H1 (cell line): ENCODE data around the gene OVOL3. TPM values are rescaled to one million over a fixed set of nuclear protein-coding genes. Genes with fewer than 3 reads are reported as not detected.

Source experiments
- CTCF ChIA-PET: fragments of 300-600 bp; sonication (Branson Sonifier 250); formaldehyde crosslinking; loops from one replicate; lab custom pipeline; 2021; ENCODE audit not compliant: partially characterized antibody; lab: Charles Lee
- POLR2A ChIA-PET: fragments of 300-600 bp; sonication (Branson Sonifier 250); formaldehyde crosslinking; loops from one replicate; lab custom pipeline; 2021; ENCODE audit warnings: inconsistent platforms; ENCODE audit not compliant: partially characterized antibody; lab: Charles Lee
- DNase-seq, 2 experiments: peaks; one replicate each; pipeline versions ENCODE4 v3.0.0 to v3.0.0-alpha.2; 2010 to 2022; ENCODE audit warnings: low spot score in 2 of 2, low read depth in 1 of 2, mixed read lengths in 1 of 2
- FAIRE-seq: peaks from 2 replicates; lab custom pipeline; 2011; peaks lifted over from hg19 to GRCh38; lab: Jason Lieb, UNC
- H2AFZ ChIP-seq: 2 replicates; pipeline ENCODE4 v1.8.1; 2012; ENCODE audit warnings: low read length, inconsistent platforms
- H2AK5ac ChIP-seq: 2 replicates; pipeline ENCODE4 v1.6.1; 2013; ENCODE audit warnings: low read depth, low read length
- H2BK120ac ChIP-seq: replicated peaks from 2 replicates; pipeline ENCODE3; 2013; ENCODE audit warnings: low read depth, low read length, inconsistent platforms
- H2BK12ac ChIP-seq: 2 replicates; pipeline ENCODE4 v1.6.1; 2013; ENCODE audit warnings: low read depth, low read length
- H2BK15ac ChIP-seq: 2 replicates; pipeline ENCODE4 v1.6.1; 2013; ENCODE audit warnings: low read length
- H2BK20ac ChIP-seq: 2 replicates; pipeline ENCODE4 v1.6.1; 2013; ENCODE audit warnings: low read length
- H2BK5ac ChIP-seq: 2 replicates; pipeline ENCODE4 v1.6.1; 2013; ENCODE audit warnings: low read depth, low read length
- H3K14ac ChIP-seq: 2 replicates; pipeline ENCODE4 v1.6.1; 2013; ENCODE audit warnings: inconsistent platforms; ENCODE audit not compliant: insufficient read length
- H3K18ac ChIP-seq: 2 replicates; pipeline ENCODE4 v1.6.1; 2013; ENCODE audit warnings: low read length; ENCODE audit errors: extremely low read depth
- H3K23ac ChIP-seq: 2 replicates; pipeline ENCODE4 v1.6.1; 2013; ENCODE audit warnings: inconsistent platforms; ENCODE audit not compliant: insufficient read length
- H3K23me2 ChIP-seq: 2 replicates; pipeline ENCODE4 v1.6.1; 2013; ENCODE audit warnings: low read depth, low read length
- H3K27ac ChIP-seq: 2 replicates; pipeline ENCODE4 v1.6.1; 2011; ENCODE audit warnings: low read depth, low read length, inconsistent platforms
- H3K27me3 ChIP-seq, 4 experiments: replicated peaks in 1 of 4; 1 replicate in 1 of 4; 2 replicates in 3 of 4; pipeline versions ENCODE4 v1.6.1 to v1.8.1; 2011 to 2013; ENCODE audit warnings: low read length in 3 of 4, mild to moderate bottlenecking in 3 of 4, inconsistent platforms in 2 of 4, mixed read lengths in 2 of 4, moderate library complexity in 1 of 4; ENCODE audit not compliant: control insufficient read depth in 3 of 4, insufficient read depth in 3 of 4; ENCODE audit errors: extremely low read depth in 1 of 4
- H3K36me3 ChIP-seq, 4 experiments: 2 replicates each; pipeline versions ENCODE4 v1.6.1 to v1.8.1; 2011 to 2013; ENCODE audit warnings: mild to moderate bottlenecking in 4 of 4, low read length in 3 of 4, moderate library complexity in 2 of 4, control low read depth in 1 of 4, inconsistent platforms in 1 of 4; ENCODE audit not compliant: insufficient read depth in 4 of 4, control insufficient read depth in 2 of 4
- H3K4ac ChIP-seq: replicated peaks from 2 replicates; pipeline ENCODE3; 2013; ENCODE audit warnings: low read length, low read depth, mixed read lengths, inconsistent platforms; ENCODE audit not compliant: insufficient read length
- H3K4me1 ChIP-seq, 4 experiments: replicated peaks in 1 of 4; 1 replicate in 1 of 4; 2 replicates in 3 of 4; pipeline versions ENCODE4 v1.6.1 to v1.8.1; 2011 to 2013; ENCODE audit warnings: low read length in 3 of 4, inconsistent platforms in 2 of 4, mixed read lengths in 1 of 4; ENCODE audit not compliant: insufficient read depth in 4 of 4, control insufficient read depth in 3 of 4
- H3K4me2 ChIP-seq, 2 experiments: 2 replicates each; pipeline versions ENCODE4 v1.6.1 to v1.8.1; 2011 to 2013; ENCODE audit warnings: low read depth in 2 of 2, low read length in 2 of 2, control low read depth in 1 of 2, inconsistent platforms in 1 of 2, mild to moderate bottlenecking in 1 of 2; ENCODE audit not compliant: insufficient read depth in 1 of 2
- H3K4me3 ChIP-seq, 4 experiments: fragments of 200-600, 300-600 bp in 1 of 4; sonication (generic), shearing (Covaris generic), sonication (Bioruptor Twin) in 1 of 4; 2 replicates each; pipeline versions ENCODE4 v1.5.1 to v1.8.1; 2011 to 2016; ENCODE audit warnings: low read length in 4 of 4, low read depth in 3 of 4, control low read depth in 2 of 4, inconsistent platforms in 2 of 4, mild to moderate bottlenecking in 2 of 4, mixed read lengths in 1 of 4, moderate library complexity in 1 of 4; ENCODE audit not compliant: insufficient read depth in 2 of 4; ENCODE audit errors: extremely low read depth in 1 of 4
- H3K56ac ChIP-seq: replicated peaks from 2 replicates; pipeline ENCODE3; 2013; ENCODE audit warnings: low read depth, mild to moderate bottlenecking, mixed read lengths, low read length, inconsistent platforms; ENCODE audit not compliant: insufficient read length
- H3K79me1 ChIP-seq: 2 replicates; pipeline ENCODE4 v1.6.1; 2013; ENCODE audit warnings: low read depth, low read length, control low read depth
- H3K79me2 ChIP-seq, 2 experiments: 2 replicates each; pipeline versions ENCODE4 v1.6.1 to v1.8.1; 2012 to 2013; ENCODE audit warnings: low read length in 2 of 2, mild to moderate bottlenecking in 2 of 2, inconsistent platforms in 1 of 2; ENCODE audit not compliant: insufficient read depth in 2 of 2, control insufficient read depth in 1 of 2
- H3K9ac ChIP-seq, 4 experiments: replicated peaks in 1 of 4; 1 replicate in 1 of 4; 2 replicates in 3 of 4; pipeline versions ENCODE4 v1.6.1 to v1.8.1; 2011 to 2013; ENCODE audit warnings: low read depth in 3 of 4, low read length in 3 of 4, control low read depth in 2 of 4, mild to moderate bottlenecking in 2 of 4, moderate library complexity in 2 of 4, inconsistent platforms in 1 of 4; ENCODE audit errors: extremely low read depth in 1 of 4
- H3K9me3 ChIP-seq, 2 experiments: 2 replicates each; pipeline versions ENCODE4 v1.6.1 to v1.8.1; 2012 to 2013; ENCODE audit warnings: mild to moderate bottlenecking in 2 of 2, moderate library complexity in 2 of 2, control low read depth in 1 of 2, inconsistent platforms in 1 of 2, low read depth in 1 of 2, low read length in 1 of 2, mixed read lengths in 1 of 2; ENCODE audit not compliant: insufficient read depth in 2 of 2
- H4K20me1 ChIP-seq, 2 experiments: replicated peaks in 1 of 2; 2 replicates each; pipeline versions ENCODE3 to v1.8.1; 2011 to 2013; ENCODE audit warnings: inconsistent platforms in 2 of 2, low read length in 2 of 2, mild to moderate bottlenecking in 1 of 2; ENCODE audit not compliant: insufficient read depth in 2 of 2, control insufficient read depth in 1 of 2
- H4K5ac ChIP-seq: 2 replicates; pipeline ENCODE4 v1.6.1; 2013; ENCODE audit warnings: low read length, low read depth, mixed read lengths, inconsistent platforms; ENCODE audit not compliant: insufficient read length
- H4K8ac ChIP-seq: 2 replicates; pipeline ENCODE4 v1.8.0; 2013; ENCODE audit warnings: mild to moderate bottlenecking, moderate library complexity, low read length, inconsistent platforms; ENCODE audit not compliant: insufficient read depth; ENCODE audit errors: extremely low read depth
- H4K91ac ChIP-seq: replicated peaks from 2 replicates; pipeline ENCODE3; 2013; ENCODE audit warnings: low read length, mixed read lengths, inconsistent platforms; ENCODE audit not compliant: insufficient read length
- TBP ChIP-seq: IDR thresholded peaks from 2 replicates; pipeline ENCODE4 v1.6.1; 2011; ENCODE audit warnings: low read depth, low read length, improper control_type of control experiment
- WGBS, 2 experiments: shearing (Covaris generic) in 1 of 2; methylation state at CpG; one replicate each; pipeline versions ENCODE4 v1.1.6 to v1.1.7; 2013 to 2015; ENCODE audit warnings: low lambda C conversion rate in 2 of 2, mixed read lengths in 2 of 2, inconsistent platforms in 1 of 2, low coverage in 1 of 2, missing lambda C conversion rate in 1 of 2; ENCODE audit not compliant: insufficient replicate concordance in 2 of 2, insufficient coverage in 1 of 2, insufficient read length in 1 of 2; ENCODE audit errors: extremely low coverage in 1 of 2, missing lambda C conversion rate in 1 of 2; 5-methylcytosine and 5-hydroxymethylcytosine counted together
- polyA plus RNA-seq, 7 experiments: library from polyadenylated mRNA; depleted of rRNA in 3 of 7; stranded (reverse) in 5 of 7; unstranded in 2 of 7; fragments of >200 nt in 5 of 7; fragments of 200-250 nt in 2 of 7; gene quantifications; 1 replicate in 5 of 7; 2 replicates in 1 of 7; 4 replicates in 1 of 7; pipeline versions ENCODE4 v1.2.1 to v1.2.3, GENCODE V29; 2011 to 2013; ENCODE audit warnings: missing spikeins in 2 of 7, mixed read lengths in 2 of 7
- total RNA-seq: library from RNA; stranded (reverse); fragmentation: NEBNext Ultra II Directional; extraction: Animal tissue kit (Norgen Biotek cat#: 25700); gene quantifications from 2 replicates; pipeline ENCODE4 v1.2.1, GENCODE V29; 2021

The OVOL3 gene
- total and polyA plus RNA-seq, 2 of the 8 experiments (the other 6 are each of a cell fraction or from before 2014, with no cell fraction given), result 0.45 TPM; not detected in 1

GRCh38 chr19:36101550-36102327, 9.2 kb upstream of the OVOL3 start:
- H3K18ac ChIP-seq, result no peak overlapping the region
- no peak overlapping the region for H2AFZ ChIP-seq
- no peak overlapping the region for H3K23ac ChIP-seq
- no peaks in the 10 kb centered on the region for H3K79me1 ChIP-seq
- H3K23me2 ChIP-seq, result no peaks in the 10 kb centered on the region
- no peak overlapping the region for H3K14ac ChIP-seq
- H3K4ac ChIP-seq, result no peak overlapping the region
- H2BK5ac ChIP-seq, result no peak overlapping the region
- H2BK120ac ChIP-seq, result no peak overlapping the region
- no peak for FAIRE-seq
- no peak overlapping the region for H2BK15ac ChIP-seq
- H3K4me1 ChIP-seq, result no peaks in the 10 kb centered on the region
- WGBS, 2 experiments, result 94% methylated on average over 24 of the region's 27 CpGs; no CpG with 5 or more reads in 1 of the 2 experiments
- H3K36me3 ChIP-seq, result peaks cover 19 to 60% (median 54%) of the 10 kb centered on the region in 4 experiments
- H4K5ac ChIP-seq, result no peak overlapping the region
- no peak overlapping the region for H3K9ac ChIP-seq
- ChIA-PET CTCF (interaction anchor here (0.8 to 1.5 kb wide), 4 partner anchors 12 to 68 kb away, joined by 3 to 4 read pairs (median 4); no protein-coding TSS in a partner anchor), POLR2A (interaction anchor here (1.3 to 4.4 kb wide), 3 partner anchors 11 to 41 kb away, joined by 3 to 18 read pairs (median 17); partner anchors contain the start of genes POLR2I and TBCB)
- H2BK12ac ChIP-seq, result no peak overlapping the region
- H3K27me3 ChIP-seq, result no peaks in the 10 kb centered on the region
- H2BK20ac ChIP-seq, result no peak overlapping the region
- no peak overlapping the region for H3K27ac ChIP-seq
- H3K9me3 ChIP-seq, result no peaks in the 10 kb centered on the region
- H3K4me3 ChIP-seq, result no peak overlapping the region
- no peak overlapping the region for H3K4me2 ChIP-seq
- H2AK5ac ChIP-seq, result no peak overlapping the region
- H3K56ac ChIP-seq, result no peak overlapping the region
- H4K8ac ChIP-seq, result no peak overlapping the region
- DNase-seq, result no peak
- no peaks in the 10 kb centered on the region for H3K79me2 ChIP-seq
- peaks cover 0 to 3% of the 10 kb centered on the region in 2 experiments for H4K20me1 ChIP-seq
- H4K91ac ChIP-seq, result no peak overlapping the region
- no peak for TF ChIP-seq TBP
